HepG2 (cell line): ENCODE data around the gene RIPPLY2. TPM values are rescaled to one million over a fixed set of nuclear protein-coding genes. Genes with fewer than 3 reads are reported as not detected.

Experiments
- ATAC-seq: fragments of 200-7000 bp; cut with Tn5 transposase; 3 replicates; pipeline ENCODE4 v1.9.1; 2020; ENCODE audit warnings: mild to moderate bottlenecking, moderate library complexity
- BruUV-seq: library from RNA; stranded (reverse); fragments of 400-500 nt; replicated peaks from 2 replicates; lab custom pipeline; 2021; lab: Mats Ljungman, UMichigan
- CTCF ChIA-PET: fragments of 300-600 bp; formaldehyde crosslinking; extraction: SDS; loops from one replicate; lab custom pipeline; 2021; ENCODE audit warnings: low total read pairs, inconsistent platforms, low intra/inter-chr PET ratio; lab: Yijun Ruan, JAX
- POLR2A ChIA-PET: fragments of 350-600 bp; sonication (Branson Sonifier 250); formaldehyde crosslinking; loops from one replicate; lab custom pipeline; 2020; ENCODE audit warnings: antibody characterized with exemption, inconsistent platforms; lab: Yijun Ruan, JAX
- DNase-seq: peaks from one replicate; pipeline ENCODE4 v3.0.0-alpha.2; 2015; ENCODE audit warnings: low spot score
- FAIRE-seq: peaks from 3 replicates; lab custom pipeline; 2011; peaks lifted over from hg19 to GRCh38; lab: Jason Lieb, UNC
- H2AFZ ChIP-seq: one replicate; pipeline ENCODE4 v1.6.1; 2011; ENCODE audit warnings: low read length, inconsistent platforms
- H3K27ac ChIP-seq: fragments of 300-600 bp; 3 replicates; pipeline ENCODE4 v1.8.0; 2011; ENCODE audit warnings: mixed run types, mild to moderate bottlenecking, mixed read lengths, low read length, inconsistent platforms; ENCODE audit not compliant: insufficient read depth; ENCODE audit errors: extremely low read length
- H3K27me3 ChIP-seq, 2 experiments: fragments of 200-600 bp in 1 of 2; 2 replicates in 1 of 2; 3 replicates in 1 of 2; pipeline versions ENCODE4 v1.6.0 to v1.8.0; 2011; ENCODE audit warnings: low read length in 2 of 2, mild to moderate bottlenecking in 2 of 2, moderate library complexity in 2 of 2, inconsistent platforms in 1 of 2; ENCODE audit not compliant: insufficient read depth in 2 of 2, control insufficient read depth in 1 of 2
- H3K36me3 ChIP-seq, 2 experiments: fragments of 200-600 bp in 1 of 2; replicated peaks in 1 of 2; 2 replicates in 1 of 2; 3 replicates in 1 of 2; pipeline versions ENCODE4 v1.5.1 to v1.8.0; 2011; ENCODE audit warnings: low read length in 2 of 2, inconsistent platforms in 1 of 2; ENCODE audit not compliant: insufficient read depth in 2 of 2, control insufficient read depth in 1 of 2
- H3K4me1 ChIP-seq: 2 replicates; pipeline ENCODE4 v1.5.1; 2012; ENCODE audit warnings: low read length, inconsistent platforms; ENCODE audit not compliant: insufficient read depth
- H3K4me2 ChIP-seq: 2 replicates; pipeline ENCODE4 v1.6.0; 2011; ENCODE audit warnings: low read depth, low read length, inconsistent platforms
- H3K4me3 ChIP-seq, 3 experiments: fragments of 200-600 bp in 1 of 3; sonication (generic), shearing (Covaris generic) in 1 of 3; replicated peaks in 1 of 3; 2 replicates each; pipeline ENCODE4 v1.5.1; 2011 to 2016; ENCODE audit warnings: low read length in 3 of 3, inconsistent platforms in 2 of 3, low read depth in 2 of 3, mild to moderate bottlenecking in 2 of 3, control low read depth in 1 of 3, mixed read lengths in 1 of 3; ENCODE audit not compliant: insufficient read depth in 1 of 3
- H3K79me2 ChIP-seq: one replicate; pipeline ENCODE4 v1.6.1; 2011; ENCODE audit warnings: low read length, inconsistent platforms; ENCODE audit not compliant: insufficient read depth
- H3K9ac ChIP-seq: 2 replicates; pipeline ENCODE4 v1.6.0; 2011; ENCODE audit warnings: mild to moderate bottlenecking, low read depth, low read length, inconsistent platforms; ENCODE audit not compliant: insufficient read depth
- H3K9me3 ChIP-seq: 2 replicates; pipeline ENCODE4 v1.5.1; 2012; ENCODE audit warnings: mild to moderate bottlenecking, low read length
- H4K20me1 ChIP-seq: 2 replicates; pipeline ENCODE4 v1.6.0; 2011; ENCODE audit warnings: inconsistent platforms, mild to moderate bottlenecking, low read length, moderate library complexity; ENCODE audit not compliant: insufficient read depth
- GABPB1 ChIP-seq: IDR thresholded peaks from 2 replicates; pipeline ENCODE4 v1.6.1; 2016; ENCODE audit warnings: mild to moderate bottlenecking, missing genetic modification reagents, moderate library complexity, missing compliant biosample characterization
- SKI ChIP-seq: fragments of 450-650 bp; IDR thresholded peaks from one replicate; pipeline ENCODE4 v1.6.1; 2018; ENCODE audit warnings: mild to moderate bottlenecking; ENCODE audit not compliant: partially characterized antibody
- SMAD3 ChIP-seq: sonication (generic); formaldehyde crosslinking; IDR thresholded peaks from 2 replicates; pipeline ENCODE4 v1.4.0; 2020; ENCODE audit warnings: missing genetic modification reagents
- THAP9 ChIP-seq: sonication (generic); formaldehyde crosslinking; IDR thresholded peaks from 2 replicates; pipeline ENCODE4; 2020; ENCODE audit warnings: missing genetic modification reagents, mild to moderate bottlenecking, borderline replicate concordance
- TMF1 ChIP-seq: sonication (generic); formaldehyde crosslinking; IDR thresholded peaks from 2 replicates; pipeline ENCODE4 v1.8.1; 2022; ENCODE audit warnings: low read depth, missing genetic modification reagents
- ZBTB21 ChIP-seq: sonication (generic); formaldehyde crosslinking; IDR thresholded peaks from 2 replicates; pipeline ENCODE4 v1.4.0; 2020; ENCODE audit warnings: missing genetic modification reagents
- ZNF20 ChIP-seq: sonication (generic); formaldehyde crosslinking; IDR thresholded peaks from 2 replicates; pipeline ENCODE4 v1.4.0; 2020; ENCODE audit warnings: mild to moderate bottlenecking, moderate library complexity, missing genetic modification reagents
- ZNF256 ChIP-seq: sonication (generic); formaldehyde crosslinking; conservative IDR thresholded peaks from 2 replicates; pipeline ENCODE4 v1.4.0; 2020; ENCODE audit warnings: missing genetic modification reagents
- ZNF326 ChIP-seq: sonication (generic); formaldehyde crosslinking; IDR thresholded peaks from 2 replicates; pipeline ENCODE4 v1.4.0; 2020; ENCODE audit warnings: missing genetic modification reagents, borderline replicate concordance
- WGBS: methylation state at CpG from one replicate; pipeline ENCODE4 v1.1.6; 2017; ENCODE audit warnings: low lambda C conversion rate; 5-methylcytosine and 5-hydroxymethylcytosine counted together
- in situ Hi-C: cut with HindIII; loops from 2 replicates; pipeline ENCODE4 v1.10.0; 2017; ENCODE audit warnings: low pct_unique_long_range_greater_than_20kb; ENCODE audit not compliant: extremely low pct_ligation_motif_present
- intact Hi-C: fragments of 100-400 bp; cut with micrococcal nuclease; formaldehyde crosslinking; loops from one replicate; pipeline ENCODE4 v1.10.0; 2022; ENCODE audit not compliant: unreplicated experiment
- polyA plus RNA-seq, 8 experiments: library from polyadenylated mRNA; depleted of rRNA in 3 of 8; stranded (reverse) in 7 of 8; unstranded in 1 of 8; fragments of >200 nt; fragmentation: Illumina TruSeq in 4 of 8; extraction: Trizol in 4 of 8; gene quantifications; 2 replicates each; pipeline versions ENCODE4 v1.2.1 to v1.2.3, GENCODE V29; 2011 to 2016; ENCODE audit warnings: low read depth in 4 of 8, missing spikeins in 1 of 8, mixed read lengths in 1 of 8; ENCODE audit not compliant: insufficient read depth in 1 of 8
- total RNA-seq, 5 experiments: library from RNA; depleted of rRNA; stranded (reverse); fragments of >200 nt; fragmentation: Illumina TruSeq; extraction: Trizol; gene quantifications; 2 replicates each; pipeline ENCODE4 v1.2.3, GENCODE V29; 2016; ENCODE audit warnings: low read depth in 1 of 5

RIPPLY2 gene
- total and polyA plus RNA-seq, 2 of the 13 experiments (the other 11 are each of a cell fraction or from before 2014, with no cell fraction given) = not detected

- no peaks in the 10 kb centered on the region for H3K79me2 ChIP-seq
- H3K4me1 ChIP-seq = no peaks in the 10 kb centered on the region
- no peak overlapping the region for H3K4me3 ChIP-seq
- WGBS = 84% methylated on average over 1 of the region's 1 CpG
- FAIRE-seq (no peak), DNase-seq (no peak), ATAC-seq (no peak)
- CTCF ChIA-PET = no interaction called here
- H3K9me3 ChIP-seq = no peaks in the 10 kb centered on the region
- H2AFZ ChIP-seq = no peak overlapping the region
- H4K20me1 ChIP-seq = no peaks in the 10 kb centered on the region
- POLR2A ChIA-PET = no interaction called here
- in situ Hi-C loops = no loop called here
- intact Hi-C loops = no loop called here
- no peaks in the 10 kb centered on the region for H3K27me3 ChIP-seq
- H3K4me2 ChIP-seq = no peak overlapping the region
- no peak overlapping the region for H3K27ac ChIP-seq
- TF ChIP-seq ZNF256 (CRISPR knock-in tag) (no peak), TMF1 (CRISPR knock-in tag) (no peak), SMAD3 (CRISPR knock-in tag) (no peak), ZNF326 (CRISPR knock-in tag) (no peak), ZBTB21 (CRISPR knock-in tag) (no peak), ZNF20 (CRISPR knock-in tag) (no peak), SKI (no peak), THAP9 (CRISPR knock-in tag) (no peak), GABPB1 (no peak)
- H3K36me3 ChIP-seq = peaks cover 0 to 18% of the 10 kb centered on the region in 2 experiments; a peak in 2 of 5 replicates
- H3K9ac ChIP-seq = no peak overlapping the region
- no TSS peak for BruUV-seq
Measured at GRCh38 chr6:83868639-83869038, 15.5 kb downstream of the RIPPLY2 start.
